ENCODE measurements around the gene DIP2C.
"Not testable (repeated sequence)": the region's sequence is repeated elsewhere in the genome, so short reads cannot be mapped to it uniquely, and the experiment has no call there.

DIP2C gene

DNA sequence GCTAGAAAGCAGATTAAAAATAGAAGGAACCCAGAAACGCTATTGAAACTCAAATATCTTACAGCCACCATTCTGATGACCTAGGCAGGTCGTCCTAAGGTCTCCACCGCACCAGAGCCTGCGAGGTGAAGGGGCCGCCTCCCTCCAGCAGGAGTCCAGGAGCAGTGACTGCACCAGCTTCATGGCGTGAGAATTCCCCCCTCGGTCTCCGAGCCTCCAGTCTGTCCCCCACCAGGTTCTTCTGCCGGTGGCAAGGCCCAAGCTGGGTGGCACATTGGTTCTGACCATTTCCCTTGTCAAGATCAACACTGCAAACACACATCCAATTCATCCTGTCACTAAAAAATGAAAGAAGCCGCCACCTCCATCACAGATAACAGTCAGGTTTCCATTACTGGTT lies 98.7 kb downstream of the DIP2C start:
- no peak for DNase-seq

DNA sequence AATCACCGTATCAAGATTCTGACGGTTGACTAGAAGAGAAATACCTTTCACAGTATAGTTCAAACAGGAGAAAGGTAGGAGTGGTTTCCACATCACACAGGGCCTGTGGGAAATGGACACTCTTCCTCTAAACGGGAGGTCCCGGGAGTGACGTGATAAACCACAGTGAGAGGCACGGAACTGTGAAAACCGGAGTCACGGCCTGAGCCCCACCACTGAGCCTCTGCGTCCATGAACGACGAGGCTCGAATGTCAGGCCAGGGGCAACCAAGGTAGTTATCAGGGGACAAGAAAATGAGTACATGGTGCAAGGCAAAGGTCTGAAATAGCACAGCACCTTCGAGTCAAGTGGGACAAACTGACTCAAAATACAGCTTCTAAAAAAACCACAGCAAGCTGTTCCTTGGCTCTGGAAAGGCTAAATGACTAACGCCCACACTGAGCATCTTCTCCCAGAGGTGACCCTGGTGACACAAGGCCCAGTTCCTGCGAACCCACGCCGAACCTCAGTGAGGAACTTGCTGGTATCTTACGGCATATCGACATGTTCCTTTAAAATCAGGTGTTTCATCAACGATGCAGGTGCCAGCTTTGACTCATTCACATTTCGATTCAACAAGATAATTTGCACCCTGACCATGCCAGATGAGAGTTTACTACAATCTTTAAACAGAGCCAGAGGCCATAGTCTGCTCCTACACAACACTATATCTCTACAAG lies 99.3 kb downstream of the DIP2C start:
- DNase-seq, result no peak

DNA sequence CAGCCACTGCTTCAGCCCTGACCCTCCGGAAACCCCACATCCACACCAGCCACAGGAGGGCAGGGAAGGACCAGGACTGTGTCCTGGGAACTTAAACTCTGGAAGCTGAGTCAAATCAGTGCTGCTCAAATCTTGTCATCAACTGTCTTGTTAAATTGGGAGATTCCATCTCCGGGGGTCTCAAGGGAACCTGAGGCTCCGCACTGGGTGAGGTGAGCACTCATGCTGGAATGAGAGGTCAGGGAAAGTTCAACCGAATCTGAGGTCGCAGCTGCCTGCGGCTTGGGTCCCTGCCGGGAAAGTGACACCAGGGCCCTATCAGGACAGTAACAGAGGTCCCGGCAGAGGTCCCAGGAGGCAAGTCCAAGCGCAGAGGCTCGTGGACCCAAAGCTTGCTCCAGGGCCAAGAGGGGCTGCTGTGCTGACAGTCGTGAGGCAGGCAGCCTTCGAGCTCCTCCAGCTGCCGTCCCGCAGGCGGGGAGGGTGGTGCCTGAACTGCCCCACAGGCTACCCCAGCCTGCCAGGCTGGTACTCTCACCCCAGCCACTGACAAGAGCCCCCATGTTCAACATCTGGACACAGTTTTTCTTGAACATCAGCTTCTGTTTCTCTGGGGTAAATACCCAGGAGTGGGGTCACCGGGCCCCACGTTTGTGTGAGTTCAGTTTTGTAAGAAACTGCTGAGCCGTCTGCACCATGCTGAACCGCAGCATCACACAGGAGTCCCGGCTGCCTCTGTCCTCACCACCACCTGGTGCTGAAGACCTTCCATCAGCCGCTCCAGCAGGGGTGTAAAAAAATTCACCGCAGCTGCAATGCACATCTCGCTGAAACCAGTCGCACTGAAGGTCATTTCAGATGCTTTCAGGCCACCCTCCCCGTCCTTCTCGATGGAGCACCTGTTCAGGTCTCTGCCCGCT lies 101.0 kb downstream of the DIP2C start:
- no peak for DNase-seq

DNA sequence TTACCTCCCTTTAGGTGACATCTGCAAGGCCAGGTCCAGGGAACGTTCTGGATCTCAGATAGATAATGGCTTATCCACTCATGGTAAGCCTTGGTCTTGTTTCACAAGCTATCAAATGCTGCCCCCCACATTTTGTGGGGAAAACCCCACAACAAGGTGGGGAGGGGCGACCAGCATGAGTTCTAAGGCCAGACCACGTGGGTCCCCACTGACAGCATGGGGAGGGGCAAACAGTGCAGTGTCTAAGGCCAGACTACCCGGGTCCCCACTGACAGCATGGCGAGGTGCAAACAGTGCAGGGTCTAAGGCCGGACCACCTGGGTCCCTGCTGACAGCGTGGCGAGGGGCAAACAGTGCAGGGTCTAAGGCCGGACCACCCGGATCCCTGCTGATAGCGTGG lies 102.8 kb downstream of the DIP2C start:
- no peak for DNase-seq

DNA sequence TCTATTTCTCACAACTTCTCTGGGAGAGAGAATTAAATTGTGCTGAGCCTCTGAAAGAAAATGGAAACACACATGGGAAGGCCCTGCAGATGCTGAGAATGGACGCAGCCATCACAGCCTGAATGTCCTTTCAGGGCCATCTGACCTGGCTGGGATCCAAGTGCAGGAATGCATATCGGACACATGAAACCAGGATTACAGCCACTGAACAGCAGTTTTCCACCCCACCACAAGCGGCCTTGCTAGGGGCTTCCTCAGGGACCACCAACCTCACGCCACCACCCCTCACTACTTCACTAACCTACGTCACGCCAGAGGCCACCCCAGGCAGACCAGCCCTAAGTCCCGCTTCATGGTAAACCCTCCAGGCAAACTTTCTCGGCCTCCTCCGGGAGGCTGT lies 103.3 kb downstream of the DIP2C start:
- no peak for DNase-seq

DNA sequence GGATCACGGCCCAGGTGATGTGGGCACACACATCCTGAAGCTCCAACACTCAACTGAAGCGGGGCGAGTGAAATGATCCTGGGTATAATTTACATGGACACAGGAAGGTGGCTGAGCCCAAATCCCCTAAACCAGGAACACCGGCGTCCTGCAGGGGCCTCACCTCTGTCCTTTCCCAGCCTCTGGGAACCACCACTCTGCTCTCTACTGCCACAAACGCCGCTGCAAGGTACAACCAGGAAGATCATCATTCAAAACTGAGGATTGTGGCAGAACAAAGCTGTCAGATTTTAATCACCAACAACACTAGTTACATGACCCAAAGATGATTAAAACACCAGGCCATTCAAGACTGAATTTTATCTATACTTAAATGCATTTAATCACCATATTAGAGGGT lies 104.0 kb downstream of the DIP2C start:
- no peak for DNase-seq

DNA sequence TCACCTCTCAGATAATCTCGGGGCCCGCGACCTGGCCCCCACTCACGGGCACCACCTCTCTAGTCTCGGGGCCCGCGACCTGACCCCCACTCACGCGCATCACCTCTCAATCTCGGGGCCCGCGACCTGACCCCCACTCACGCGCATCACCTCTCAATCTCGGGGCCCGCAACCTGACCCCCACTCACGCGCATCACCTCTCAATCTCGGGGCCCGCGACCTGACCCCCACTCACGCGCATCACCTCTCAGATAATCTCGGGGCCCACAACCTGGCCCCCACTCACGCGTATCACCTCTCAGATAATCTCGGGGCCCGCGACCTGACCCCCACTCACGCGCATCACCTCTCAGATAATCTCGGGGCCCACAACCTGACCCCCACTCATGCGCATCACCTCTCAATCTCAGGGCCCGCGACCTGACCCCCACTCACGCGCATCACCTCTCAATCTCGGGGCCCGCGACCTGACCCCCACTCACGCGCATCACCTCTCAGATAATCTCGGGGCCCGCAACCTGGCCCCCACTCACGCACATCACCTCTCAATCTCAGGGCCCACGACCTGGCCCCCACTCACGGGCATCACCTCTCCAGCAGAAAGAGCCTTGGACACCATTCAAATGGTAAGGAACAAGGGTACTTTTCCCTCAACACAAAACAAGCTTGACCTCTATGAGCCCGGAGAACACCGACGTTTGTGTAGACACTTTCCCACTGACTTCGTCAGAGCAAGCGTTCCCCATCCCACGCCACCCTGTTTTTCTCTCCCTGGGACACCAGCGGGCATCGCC lies 104.8 kb downstream of the DIP2C start:
- DNase-seq, result not testable (repeated sequence)

DNA sequence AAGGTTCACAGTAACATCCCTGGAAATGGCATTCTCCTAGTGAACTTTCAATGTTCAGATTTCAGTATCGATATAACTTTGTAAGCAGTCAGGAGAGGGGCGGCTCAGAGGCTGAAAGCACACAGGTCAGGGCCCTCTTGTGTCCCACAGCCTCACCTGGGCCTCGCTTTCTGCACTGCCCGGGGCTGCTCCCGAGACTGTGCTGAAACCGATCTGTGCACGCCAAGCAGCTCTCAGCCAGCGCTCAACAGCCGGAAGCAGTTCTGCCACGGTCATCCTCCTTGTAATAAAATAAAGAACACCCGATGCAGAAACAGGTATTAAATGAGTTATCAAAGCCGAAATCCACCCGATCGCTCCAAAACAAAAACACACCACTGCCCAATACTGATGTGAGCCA lies 106.0 kb downstream of the DIP2C start:
- DNase-seq, result no peak

DNA sequence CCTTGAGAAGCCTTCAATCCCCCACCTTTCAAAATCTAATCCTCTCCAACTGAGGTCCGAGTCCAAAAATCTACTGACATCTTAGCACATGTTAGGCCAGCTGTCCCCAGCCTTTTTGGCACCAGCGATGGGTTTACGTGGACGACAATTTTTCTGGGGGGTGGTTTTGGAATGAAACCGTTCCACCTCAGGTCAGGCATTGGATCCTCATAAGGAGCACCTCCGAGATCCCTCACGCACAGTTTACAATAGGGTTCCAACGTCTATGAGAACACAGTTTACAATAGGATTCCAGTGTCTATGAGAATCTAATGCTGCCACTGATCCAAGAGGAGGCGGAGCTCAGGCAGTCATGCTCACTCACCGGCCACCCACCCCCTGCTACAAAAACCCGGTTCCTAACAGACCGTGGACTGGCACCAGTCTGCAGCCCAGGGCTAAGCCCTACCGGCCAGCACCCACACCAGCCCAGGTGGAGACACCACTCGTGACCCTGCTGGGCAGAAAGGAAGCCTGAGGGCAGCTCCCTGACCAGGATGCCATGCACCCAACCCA lies 107.6 kb downstream of the DIP2C start:
- no peak for DNase-seq

DNA sequence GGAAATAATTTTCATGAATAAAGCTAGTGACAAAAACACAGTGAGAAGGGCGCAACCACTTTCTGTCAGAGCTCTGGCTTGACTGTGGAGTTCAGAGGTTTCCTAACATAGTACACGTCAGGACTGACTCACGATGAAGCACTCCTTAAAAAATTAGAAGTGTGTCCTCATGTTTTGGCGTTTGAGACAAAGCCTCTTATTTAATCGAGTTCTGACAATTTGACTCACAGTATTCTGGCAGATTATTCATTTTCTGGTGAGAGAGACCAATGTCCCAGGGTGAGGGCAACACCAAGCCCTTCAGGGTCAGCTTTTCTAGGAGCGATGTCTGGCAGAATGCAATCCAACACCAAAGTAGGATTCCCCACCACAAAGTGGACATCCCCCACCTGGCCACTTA lies 108.7 kb downstream of the DIP2C start:
- no peak for DNase-seq

DNA sequence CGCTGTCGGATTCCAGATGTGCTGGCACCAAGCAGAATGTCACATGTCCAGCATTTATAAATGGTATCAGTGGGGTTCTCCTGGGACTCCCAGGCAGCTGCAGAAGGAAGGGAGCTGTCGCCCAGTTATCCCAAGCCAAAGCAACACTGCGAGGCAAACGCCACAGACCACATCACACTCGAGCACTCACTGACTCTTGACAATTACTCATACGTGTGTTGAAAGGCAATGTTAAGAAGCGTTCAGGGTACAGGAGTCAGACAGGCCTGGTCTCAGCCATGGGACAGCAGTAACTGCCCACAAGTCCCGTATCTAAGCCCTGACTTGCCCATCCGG lies 113.4 kb downstream of the DIP2C start:
- no peak for DNase-seq

DNA sequence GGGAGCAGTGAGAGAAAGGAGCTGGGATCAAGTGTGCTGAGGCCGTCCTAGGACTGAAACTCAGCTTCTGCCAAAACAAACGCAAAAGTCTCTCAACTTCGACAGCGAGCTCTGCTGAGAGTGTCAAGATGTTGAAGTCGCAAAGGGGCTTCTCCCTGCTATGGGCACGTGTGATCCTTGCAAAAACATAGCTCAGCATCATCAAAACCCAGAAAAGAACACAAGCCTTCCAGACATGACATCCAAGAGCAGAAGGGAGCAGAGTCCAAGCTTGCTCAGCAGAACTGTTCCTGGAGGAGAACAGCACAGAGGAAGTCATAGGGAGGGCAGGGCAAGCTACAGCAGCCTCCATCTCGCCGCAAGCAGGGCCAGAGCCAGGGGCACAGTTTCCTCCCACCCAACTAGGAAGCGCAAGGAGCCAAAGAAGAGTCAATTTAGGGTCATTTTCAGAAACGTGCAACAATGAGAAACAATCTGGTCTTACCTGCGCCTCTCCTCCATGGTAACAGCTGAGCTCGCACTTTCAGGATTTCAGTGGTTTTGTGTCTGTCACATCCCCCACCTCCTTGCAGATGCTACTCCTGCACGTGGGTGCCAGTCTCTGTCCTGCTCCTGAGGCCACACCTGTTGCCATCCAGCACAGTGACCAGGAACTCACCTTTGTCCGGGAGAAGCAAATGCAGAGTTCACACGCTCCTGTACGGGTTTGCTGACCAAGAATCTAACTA lies 113.9 kb downstream of the DIP2C start:
- DNase-seq, result no peak

DNA sequence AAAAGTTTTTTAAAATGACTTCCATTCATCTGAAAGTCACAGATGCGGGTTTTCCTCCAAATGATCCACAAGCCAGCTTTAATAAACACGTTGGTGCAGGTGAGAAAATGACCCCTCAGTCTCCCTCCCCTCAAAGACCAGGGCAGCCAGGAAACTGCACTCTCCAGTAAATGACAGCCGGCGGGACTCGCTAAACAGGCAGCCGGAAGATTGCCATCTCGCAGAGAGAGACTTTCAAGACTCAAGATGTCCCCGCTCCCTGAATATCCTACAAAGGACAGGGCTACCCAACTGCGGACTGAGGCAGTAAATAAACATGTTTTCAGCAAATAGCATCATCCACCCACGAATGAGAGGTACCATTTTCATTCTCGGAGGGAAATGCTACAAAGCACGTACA lies 116.8 kb downstream of the DIP2C start:
- no peak for DNase-seq

DNA sequence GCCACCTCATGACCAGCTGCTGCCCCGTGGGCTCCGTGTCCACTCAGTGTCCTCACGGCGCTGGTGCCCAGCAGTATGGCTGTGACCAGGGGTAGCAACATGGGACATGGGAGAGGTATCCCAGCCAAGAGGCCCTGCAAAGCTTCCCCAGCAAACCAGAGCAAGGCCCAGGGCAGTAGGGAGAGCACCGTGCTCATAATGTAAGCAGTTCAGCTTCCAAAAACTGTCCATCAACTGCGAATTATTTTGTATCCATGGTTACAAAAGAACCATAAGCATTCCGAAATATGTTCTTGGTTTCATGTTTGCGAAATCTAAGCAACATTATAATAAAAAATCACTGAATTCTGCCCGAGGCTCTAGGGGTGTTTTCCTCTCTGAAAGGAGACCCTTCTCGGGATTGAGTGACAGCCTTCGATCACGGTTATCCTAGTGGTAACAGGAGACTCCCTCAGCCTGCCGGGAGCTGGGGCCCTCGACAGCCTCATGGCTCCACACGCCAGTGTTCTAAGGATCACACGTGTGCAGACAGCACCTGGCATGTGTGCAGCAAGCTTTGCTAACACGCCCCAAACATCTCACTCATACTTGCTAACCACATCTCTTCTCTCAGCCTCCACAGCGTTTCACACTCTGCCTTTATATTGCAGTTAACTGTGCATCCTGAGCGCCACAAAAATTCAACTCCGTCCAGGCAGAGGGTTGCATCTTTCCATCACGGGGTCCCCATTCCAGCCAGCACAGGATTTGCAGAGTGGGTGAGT lies 117.6 kb downstream of the DIP2C start:
- DNase-seq, result no peak

DNA sequence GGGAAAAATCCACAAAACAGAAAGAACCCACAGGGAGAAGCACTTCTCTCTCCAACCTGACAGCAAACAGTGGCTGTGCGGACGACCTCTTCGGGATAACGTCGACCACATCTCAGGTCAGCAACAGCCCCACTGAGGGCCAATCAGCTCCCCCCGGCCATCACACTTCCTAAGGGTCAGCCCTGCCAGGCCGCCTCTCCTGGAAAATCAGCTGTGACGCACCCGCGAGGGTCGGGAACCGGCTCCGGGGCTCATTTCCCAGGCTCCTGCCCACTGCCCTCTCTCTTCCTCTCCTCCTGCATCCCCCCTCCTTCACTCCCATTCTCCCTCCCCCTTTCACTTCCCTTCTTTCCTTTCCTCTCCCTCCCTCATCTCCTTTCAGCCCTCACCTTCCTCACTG lies 118.3 kb downstream of the DIP2C start:
- DNase-seq, result no peak

DNA sequence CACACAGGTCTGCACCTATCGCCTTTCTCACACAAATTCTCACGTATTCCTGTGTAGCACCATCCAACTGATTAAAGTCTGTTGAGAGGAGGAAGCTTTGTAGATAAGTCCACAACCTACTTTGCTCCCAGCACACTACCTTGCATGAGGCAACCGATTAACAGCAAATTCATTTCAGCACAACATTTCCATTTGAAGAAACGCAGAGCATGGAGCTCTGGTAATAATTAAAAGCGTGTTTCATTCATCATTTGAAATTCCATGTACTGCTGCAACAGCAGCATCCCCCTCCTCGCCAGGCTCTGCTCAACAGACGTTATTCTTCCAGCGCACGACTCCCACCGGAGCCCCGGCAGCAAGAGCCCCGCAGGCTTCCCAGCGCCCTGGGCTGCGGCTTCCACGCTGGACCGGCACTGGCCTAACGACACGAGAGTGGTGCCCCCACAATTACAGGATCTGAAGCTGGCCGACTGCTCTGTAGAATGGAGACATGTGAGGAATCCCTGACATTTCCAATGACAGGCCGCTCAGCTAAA lies 118.8 kb downstream of the DIP2C start:
- DNase-seq, result no peak

DNA sequence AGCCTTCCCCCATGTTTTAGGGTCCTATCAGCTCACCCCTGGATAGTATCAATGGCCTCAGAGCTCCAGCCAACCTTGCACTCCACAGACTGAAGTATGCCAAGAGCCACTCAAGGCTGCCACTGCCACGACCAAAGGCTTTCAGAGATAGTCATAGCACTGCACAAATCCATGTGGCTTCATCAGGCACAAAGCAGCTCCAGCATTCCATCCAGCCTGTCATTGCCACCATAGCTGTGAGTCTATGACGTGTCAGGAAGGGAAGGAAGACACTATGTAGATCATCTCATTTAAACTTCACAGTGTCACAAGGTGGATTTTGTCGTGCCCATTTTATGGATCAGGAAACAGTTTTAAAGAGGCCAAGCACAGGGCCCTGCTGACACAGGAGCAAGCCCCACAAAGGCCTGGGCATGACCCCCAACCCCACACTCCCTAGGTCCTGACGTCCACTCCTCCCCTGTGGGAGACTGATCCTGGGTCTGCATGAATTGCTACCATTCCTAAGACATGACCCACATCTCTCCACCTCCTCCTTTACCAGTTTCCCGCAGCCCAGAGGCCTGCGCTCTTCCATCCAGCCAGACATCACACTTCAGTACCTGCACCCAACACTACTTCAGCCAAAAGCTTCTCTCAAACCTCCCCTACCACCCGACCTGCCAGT lies 119.4 kb downstream of the DIP2C start:
- no peak for DNase-seq

DNA sequence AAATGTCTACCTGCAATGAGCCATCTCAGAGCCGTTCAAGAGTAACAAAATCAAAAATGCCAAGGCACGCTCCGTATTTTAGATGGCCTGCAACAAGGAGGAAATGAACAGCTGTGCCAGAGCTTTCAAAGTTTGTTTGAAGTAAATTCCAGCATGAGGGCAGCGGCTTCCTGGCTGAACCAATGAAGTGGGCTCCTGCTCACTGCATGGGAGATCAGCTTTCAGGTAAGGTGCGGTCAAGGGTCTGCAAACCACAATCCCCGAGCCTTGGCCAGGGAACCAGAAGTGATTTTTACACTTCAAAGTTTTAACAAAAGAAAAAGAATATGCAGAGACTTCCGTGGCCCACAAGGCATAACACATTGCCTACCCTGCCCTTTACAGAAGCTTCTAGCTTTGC lies 120.6 kb downstream of the DIP2C start:
- DNase-seq, result no peak

DNA sequence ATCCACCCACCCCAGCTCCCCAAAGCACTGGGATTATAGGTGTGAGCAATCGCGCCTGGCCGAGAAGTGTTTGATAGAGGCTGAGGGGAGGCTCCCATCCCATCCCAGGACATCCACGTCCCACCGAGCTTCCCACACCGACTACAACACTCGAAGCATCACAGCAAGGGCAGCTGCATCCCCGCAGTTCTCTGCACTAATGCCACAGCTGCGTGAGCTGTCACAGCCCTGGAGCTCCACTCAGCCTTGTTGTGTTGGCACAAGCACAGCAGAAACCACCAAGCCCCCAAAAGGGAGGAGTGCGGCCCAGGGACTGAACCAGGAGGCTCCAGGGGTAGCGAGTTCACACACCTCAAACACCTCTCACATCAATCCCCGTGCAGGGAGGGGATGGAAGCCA lies 121.6 kb downstream of the DIP2C start:
- no peak for DNase-seq

DNA sequence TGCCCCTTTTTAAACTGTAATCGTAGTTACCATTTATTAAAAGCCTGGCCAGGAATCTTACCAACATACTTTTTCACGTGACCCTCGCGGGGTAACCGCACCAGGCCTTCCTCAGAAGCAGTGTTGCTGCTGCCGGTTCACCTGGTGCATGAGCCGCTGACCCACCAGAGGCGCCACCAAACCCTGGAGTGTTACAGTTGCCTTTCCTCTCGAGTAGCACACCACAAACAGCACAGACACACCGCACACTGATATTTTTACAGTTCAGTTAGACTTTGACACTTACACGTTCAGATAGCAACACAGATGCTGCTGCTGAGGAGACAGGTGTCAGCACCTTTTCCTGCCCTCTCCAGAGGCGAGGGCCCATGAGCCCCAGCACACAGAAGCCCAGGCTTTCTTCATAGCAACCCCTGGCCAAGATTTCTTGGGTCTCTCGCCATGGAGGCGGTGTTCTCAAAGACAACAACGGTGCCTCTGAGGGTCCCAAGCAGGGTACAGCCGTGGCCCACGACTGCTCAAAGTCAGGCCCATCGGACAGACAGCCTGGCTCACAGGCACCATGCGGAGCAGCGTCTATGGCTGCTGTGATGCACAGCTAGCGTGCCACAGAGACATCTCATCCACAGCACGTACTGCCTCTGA lies 123.1 kb downstream of the DIP2C start:
- no peak for DNase-seq

All from CD4-positive, alpha-beta T cell treated with Interleukin-1 beta for 1 hour (primary cell).